Measurements from ENCODE around the gene EEF1A1. TPM values are rescaled to one million over a fixed set of nuclear protein-coding genes. Genes with fewer than 3 reads are reported as not detected.
"Not testable (repeated sequence)": the region's sequence is repeated elsewhere in the genome, so short reads cannot be mapped to it uniquely, and the experiment has no call there.

The EEF1A1 gene
- polyA plus RNA-seq, 12 donors, result 5,408 to 26,661 (median 22,680) TPM

- no peak for DNase-seq
Measured at GRCh38 chr6:73511796-73512195, 9.0 kb downstream of the EEF1A1 start.

- no peak for DNase-seq
Measured at GRCh38 chr6:73509851-73510250, 11.0 kb downstream of the EEF1A1 start.

GRCh38 chr6:73508776-73509175 is 12.1 kb downstream of the EEF1A1 start:
- no peak for DNase-seq

GRCh38 chr6:73506246-73506645 is 14.6 kb downstream of the EEF1A1 start:
- no peak for DNase-seq

- DNase-seq, result not testable (repeated sequence)
Measured at GRCh38 chr6:73505705-73506104, 15.1 kb downstream of the EEF1A1 start.

GRCh38 chr6:73505142-73505541 is 15.7 kb downstream of the EEF1A1 start:
- DNase-seq, result no peak

- no peak for DNase-seq
Measured at GRCh38 chr6:73504160-73504559, 16.7 kb downstream of the EEF1A1 start.

- DNase-seq, result no peak
Measured at GRCh38 chr6:73503027-73503772, 17.6 kb downstream of the EEF1A1 start.

- no peak for DNase-seq
Measured at GRCh38 chr6:73497915-73498314, 22.9 kb downstream of the EEF1A1 start.

- DNase-seq, result no peak
Measured at GRCh38 chr6:73491377-73491776, 29.5 kb downstream of the EEF1A1 start.

GRCh38 chr6:73487473-73487872 is 33.4 kb downstream of the EEF1A1 start:
- DNase-seq, result no peak

- DNase-seq, result no peak
Measured at GRCh38 chr6:73484438-73484837, 36.4 kb downstream of the EEF1A1 start.

GRCh38 chr6:73481969-73482368 is 38.9 kb downstream of the EEF1A1 start:
- no peak for DNase-seq

- DNase-seq, result no peak
Measured at GRCh38 chr6:73477407-73477806, 43.4 kb downstream of the EEF1A1 start.

- no peak for DNase-seq
Measured at GRCh38 chr6:73476723-73477122, 44.1 kb downstream of the EEF1A1 start.

GRCh38 chr6:73471686-73472290 is 49.0 kb downstream of the EEF1A1 start:
- DNase-seq, result no peak

Other genes starting within 250 kb of the EEF1A1 start
- not detected for gene DPPA5, start 166.8 kb downstream of the EEF1A1 start, polyA plus RNA-seq (ENCODE audit: insufficient read length in 12 of 12)
- not detected for gene KHDC3L, start 158.4 kb downstream of the EEF1A1 start, polyA plus RNA-seq (ENCODE audit: insufficient read length in 12 of 12)
- gene OOEP, start 151.1 kb downstream of the EEF1A1 start, polyA plus RNA-seq (ENCODE audit: insufficient read length in 12 of 12), result under 1 TPM in 3 of 12 donors, not detected in 9; 0.16 to 0.34 (median 0.21) TPM
- 1 to 10 TPM in 1 of 12 donors, under 1 TPM in 8, not detected in 3; 0.15 to 1.3 (median 0.77) TPM for gene DDX43, start 126.2 kb downstream of the EEF1A1 start, polyA plus RNA-seq (ENCODE audit: insufficient read length in 12 of 12)
- gene CGAS, start 68.7 kb downstream of the EEF1A1 start, polyA plus RNA-seq (ENCODE audit: insufficient read length in 12 of 12), result 1 to 10 TPM in 11 of 12 donors, not detected in 1; 4.3 to 9.8 (median 5.1) TPM
- 10 to 100 TPM in 11 of 12 donors, not detected in 1; 12.3 to 23.6 (median 21.0) TPM for gene MTO1, start 59.3 kb downstream of the EEF1A1 start, polyA plus RNA-seq (ENCODE audit: insufficient read length in 12 of 12)
- 10 to 100 TPM in 11 of 12 donors, not detected in 1; 14.1 to 31.8 (median 17.3) TPM for gene SLC17A5, start 133.0 kb upstream of the EEF1A1 start, polyA plus RNA-seq (ENCODE audit: insufficient read length in 12 of 12)
- gene CD109, start 175.2 kb upstream of the EEF1A1 start, polyA plus RNA-seq (ENCODE audit: insufficient read length in 12 of 12), result 10 to 100 TPM in 11 of 12 donors, not detected in 1; 12.5 to 40.6 (median 19.6) TPM

All from muscle of arm (tissue), 12 donors.